ENCODE measurements around the gene KCNK15.

KCNK15 gene

DNA sequence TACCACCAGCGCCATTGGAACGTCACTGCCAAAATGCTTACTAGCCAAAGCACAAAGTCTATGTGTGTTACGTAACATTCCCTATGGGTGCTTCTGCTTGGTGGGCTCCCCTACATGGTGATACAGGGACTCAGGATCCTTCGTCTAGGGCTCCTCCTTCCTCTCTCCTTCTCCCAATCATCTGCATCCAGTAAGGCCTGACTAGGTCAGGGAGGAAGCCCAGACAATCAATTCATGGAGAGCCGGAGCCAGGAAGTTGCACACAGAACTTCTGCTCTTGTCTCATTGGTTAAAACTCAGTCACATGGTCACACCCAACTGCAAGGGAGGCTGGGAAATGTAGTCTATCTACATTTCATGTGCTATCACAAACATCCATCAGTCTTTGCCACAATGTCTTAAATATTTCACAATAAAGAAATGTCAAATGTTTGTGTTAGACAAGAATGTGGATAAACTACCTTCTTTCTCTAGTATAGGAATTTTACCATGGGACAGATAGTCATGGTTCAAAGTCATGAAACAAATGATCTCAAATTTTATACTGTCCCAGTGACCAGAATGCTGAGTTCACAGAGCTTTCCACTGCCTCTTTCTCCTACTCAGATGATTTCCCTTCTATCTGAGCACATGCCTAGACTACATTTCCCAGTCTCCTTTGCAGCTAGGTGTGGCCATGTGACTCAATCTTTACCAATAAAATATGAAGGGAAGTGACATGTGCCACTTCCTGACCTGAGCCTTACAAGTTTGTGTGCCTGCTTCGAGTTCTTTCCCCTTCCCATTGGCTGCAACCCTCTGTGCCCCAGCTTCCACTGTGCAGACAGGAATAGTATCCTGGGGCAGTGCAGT, 9.3 kb upstream of the KCNK15 start:
- no peak for DNase-seq

DNA sequence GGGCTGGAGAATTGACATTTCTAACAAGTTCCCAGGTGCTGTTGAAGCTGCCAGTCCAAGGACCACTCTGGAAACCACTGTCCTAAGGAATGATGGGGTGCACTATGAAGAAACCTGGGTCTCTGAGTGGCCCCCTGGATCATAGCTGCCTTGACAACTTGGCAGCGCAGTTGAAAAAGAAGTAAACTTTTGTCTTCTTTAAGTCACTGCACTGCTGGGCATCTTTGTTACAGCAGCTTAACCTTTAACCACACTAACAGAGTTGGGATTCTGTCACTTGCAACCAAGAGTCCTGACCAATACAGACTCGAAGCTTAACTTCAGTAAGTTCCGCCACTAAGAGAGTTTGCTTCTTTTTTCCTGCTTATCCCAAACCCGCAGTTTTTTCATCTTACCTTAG, 8.5 kb upstream of the KCNK15 start:
- DNase-seq, result no peak

DNA sequence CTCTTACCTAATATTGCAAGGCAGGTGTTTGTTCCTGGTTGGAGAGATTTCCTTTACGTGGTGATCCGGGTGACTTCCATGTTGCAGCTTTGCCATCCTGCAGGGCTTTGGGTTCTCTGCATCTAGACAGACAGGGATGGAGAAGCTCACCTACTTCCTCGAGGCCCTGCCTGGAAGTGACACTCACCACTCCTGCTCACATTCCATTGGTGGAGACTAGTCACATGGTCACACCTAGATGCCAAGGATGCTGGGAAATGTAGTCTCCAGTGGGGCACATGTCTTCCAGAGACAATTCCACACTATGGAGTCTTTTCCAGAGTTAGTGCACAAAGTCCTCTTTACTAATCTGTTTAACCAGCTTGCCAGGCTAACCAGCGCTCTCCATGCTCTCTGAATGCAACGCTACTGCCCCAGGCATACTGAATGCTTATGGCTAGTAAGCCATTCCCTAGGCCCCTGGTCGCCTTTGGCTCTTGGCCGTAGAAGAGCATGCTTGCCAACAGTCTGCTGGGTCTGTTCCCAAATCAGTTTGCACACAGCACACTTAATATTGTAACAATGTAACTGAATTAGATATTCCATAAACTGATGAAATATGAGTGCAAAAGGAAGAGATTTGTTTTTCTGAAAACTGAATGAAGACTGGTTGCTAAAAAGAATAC, 6.7 kb upstream of the KCNK15 start:
- DNase-seq, result no peak

DNA sequence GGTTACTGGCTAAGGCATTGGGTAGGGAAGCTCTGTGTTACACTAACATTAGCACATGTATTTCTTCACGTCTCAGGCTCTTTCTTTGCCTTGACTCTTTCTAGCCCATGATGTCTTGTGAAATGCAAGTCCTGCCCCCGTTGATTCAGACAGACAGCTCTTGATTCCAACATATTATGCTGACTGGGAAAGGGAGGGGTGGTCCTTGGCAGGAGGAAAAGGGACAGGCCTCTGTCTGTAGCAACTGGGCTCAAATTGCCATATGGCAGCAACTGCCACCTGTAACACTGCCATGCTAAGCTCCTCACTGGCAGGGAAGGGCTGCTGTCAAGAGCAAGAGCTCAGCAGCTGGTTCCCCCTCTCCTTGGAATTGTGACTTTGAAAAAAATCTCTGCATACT, 5.7 kb upstream of the KCNK15 start:
- DNase-seq, result no peak

DNA sequence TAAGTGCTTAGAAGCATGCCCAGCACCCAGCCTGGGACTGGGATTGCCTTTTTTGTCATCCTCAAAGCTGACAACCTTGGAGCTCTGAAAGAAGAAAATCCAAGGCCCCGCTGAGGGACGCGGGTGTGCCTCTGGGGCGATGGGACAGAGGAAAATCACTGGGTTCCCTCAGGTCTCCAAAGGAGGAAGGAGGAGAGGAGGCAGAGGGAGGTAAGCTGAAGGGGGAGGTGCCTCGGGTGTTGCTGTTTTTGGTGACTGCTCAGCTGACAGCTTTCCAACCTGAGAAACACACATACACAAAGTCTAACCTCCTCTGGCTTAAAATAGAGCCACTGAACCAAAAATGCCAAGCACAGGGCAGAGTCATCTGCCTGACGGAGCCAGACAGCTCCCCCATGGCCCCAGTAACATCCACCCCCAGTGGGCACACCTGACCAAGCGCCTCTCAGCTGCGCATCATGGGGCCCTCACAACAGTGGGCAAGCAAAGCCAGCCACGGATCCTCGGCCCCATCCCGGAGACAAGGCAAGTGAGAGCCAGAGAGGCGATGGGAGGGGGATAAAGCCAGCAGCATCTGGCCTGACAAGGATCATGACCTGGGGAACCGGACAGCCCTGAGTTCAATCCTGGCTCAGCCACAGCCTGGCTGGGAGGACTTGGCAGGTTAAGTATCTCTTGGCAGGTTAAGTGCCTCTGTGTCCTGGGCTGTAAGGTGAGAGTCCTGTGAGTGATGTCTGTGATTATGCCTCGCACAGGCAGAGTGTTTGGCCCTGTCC, 3.2 kb upstream of the KCNK15 start:
- no peak for DNase-seq

DNA sequence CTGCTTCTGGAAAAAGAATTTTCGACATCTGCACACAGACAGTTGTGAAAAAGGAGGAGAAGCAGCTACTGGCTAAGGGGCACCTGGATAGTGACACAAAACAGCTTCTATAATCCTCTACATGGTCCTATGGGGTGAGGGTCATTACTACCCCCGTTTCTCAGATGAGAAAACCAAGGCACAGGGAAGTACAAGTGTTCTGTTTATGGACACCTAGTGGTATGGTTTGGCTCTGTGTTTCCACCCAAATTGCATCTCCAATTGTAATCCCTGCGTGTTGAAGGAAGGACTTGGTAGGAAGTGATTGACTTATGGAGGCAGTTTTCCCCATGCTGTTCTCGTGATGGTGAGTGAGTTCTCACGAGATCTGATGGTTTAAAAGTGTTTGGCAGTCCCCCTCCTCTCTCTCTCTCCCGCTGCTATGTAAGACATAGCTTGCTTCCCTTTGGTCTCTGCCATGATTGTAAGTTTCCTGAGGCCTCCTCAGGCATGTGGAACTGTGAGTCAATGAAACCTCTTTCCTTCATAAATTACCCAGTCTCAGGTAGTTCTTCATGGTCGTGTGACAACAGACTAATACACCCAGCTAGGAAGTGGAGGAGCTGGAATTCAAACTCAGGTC, 2.5 kb upstream of the KCNK15 start:
- no peak for DNase-seq

GRCh38 chr20:44743916-44744655, 1.6 kb upstream of the KCNK15 start:
- DNase-seq, result no peak

GRCh38 chr20:44745122-44745597, 505 bp upstream of the KCNK15 start:
- DNase-seq, result no peak

GRCh38 chr20:44746367-44747165, 901 bp downstream of the KCNK15 start:
- no peak for DNase-seq

DNA sequence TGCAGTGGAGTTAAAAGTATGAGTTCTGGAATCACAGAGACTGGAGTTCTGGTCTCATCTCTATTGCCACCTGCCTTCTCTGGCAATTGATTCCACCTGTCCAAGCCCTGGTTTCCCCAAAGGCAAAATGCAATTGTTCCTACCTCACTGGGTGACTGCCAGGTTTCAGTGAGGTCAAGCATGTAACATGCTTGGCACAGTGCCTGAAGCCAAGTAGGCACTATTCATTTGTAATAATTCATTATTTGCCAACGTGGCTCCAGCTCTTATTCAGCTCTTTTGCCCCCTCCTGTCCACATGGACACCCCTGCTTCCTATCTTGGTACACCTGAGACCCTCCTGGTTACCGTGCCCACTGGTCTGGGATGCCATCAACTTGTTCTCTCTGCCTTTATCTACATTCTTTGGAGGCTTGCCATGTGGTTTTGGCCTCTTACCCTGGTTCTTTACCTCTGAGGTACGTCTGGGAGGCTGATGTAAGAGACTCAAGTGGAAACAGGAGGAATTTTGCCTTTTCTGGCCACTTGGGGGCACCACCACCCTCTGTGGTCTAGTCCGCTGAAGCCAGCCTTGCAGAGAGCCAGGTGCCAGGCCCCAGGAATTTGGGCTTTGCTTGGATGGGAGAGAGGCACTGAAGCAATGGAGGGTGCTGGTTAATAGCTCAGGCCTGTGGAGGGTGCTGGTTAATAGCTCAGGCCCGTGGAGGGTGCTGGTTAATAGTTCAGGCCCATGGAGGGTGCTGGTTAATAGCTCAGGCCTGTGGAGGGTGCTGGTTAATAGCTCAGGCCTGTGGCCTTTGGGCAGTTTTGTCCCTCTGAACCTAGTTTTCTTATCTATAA, 1.7 kb downstream of the KCNK15 start:
- no peak for DNase-seq

DNA sequence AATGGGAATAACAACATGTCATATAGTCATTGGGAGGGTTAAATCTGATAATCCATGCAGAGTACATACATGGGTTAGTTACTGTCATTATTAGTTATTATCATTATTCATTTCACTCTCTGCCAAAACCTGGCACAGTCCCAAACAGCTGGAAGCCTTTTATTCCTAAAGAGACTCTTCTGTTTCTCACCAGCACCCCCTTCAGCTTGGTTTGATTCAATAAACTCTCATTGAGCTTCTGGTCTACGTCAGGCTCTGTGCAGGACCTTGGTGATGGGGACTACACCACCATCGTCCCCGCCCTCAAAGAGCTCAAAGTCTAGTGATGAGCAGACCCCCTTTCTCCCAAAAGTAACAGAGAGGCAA, 2.3 kb downstream of the KCNK15 start:
- no peak for DNase-seq

DNA sequence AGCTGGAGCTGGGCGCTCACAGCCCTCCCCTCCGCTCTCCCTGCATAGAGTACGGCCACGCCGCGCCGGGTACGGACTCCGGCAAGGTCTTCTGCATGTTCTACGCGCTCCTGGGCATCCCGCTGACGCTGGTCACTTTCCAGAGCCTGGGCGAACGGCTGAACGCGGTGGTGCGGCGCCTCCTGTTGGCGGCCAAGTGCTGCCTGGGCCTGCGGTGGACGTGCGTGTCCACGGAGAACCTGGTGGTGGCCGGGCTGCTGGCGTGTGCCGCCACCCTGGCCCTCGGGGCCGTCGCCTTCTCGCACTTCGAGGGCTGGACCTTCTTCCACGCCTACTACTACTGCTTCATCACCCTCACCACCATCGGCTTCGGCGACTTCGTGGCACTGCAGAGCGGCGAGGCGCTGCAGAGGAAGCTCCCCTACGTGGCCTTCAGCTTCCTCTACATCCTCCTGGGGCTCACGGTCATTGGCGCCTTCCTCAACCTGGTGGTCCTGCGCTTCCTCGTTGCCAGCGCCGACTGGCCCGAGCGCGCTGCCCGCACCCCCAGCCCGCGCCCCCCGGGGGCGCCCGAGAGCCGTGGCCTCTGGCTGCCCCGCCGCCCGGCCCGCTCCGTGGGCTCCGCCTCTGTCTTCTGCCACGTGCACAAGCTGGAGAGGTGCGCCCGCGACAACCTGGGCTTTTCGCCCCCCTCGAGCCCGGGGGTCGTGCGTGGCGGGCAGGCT, 4.6 kb downstream of the KCNK15 start:
- no peak for DNase-seq

DNA sequence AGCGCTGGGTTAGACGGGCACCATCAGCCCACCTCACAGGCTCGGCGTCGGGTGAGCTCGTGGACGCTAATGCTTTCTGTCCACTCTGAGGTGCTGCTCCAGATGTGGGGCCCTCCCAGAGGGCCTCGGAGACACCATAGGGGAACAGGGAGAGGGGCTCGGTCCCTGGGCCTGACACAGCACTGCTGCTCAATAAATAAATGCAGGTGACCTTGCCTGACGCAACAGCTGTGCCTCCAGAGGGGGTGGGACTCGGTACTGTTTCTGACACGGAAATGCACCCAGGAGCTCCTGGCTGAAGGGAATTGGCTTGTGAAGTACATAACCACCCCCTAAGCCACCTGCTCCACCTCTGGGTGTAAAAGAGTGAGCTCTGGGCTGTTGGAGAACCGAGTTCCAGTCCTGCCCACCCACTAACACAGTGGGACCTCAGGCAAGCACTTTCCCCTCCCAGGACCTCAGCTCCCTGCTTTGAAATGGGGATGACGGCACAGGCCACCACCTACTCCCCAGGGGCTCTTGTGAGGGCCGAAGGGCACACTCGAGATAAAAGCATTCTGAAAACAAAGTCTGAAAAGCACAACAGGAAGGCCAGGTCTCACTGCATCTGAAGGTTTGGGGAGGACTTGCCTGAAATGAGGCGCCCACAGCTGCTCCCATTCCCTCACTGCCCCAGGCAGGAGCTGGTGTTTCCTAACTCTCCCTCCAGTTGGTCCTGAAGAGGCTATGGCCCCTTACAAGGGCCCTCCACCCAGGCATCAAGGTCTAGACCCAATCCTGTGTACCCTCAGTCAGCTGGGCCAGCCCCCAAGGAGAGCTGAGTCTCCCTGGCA, 6.7 kb downstream of the KCNK15 start:
- DNase-seq, result no peak

DNA sequence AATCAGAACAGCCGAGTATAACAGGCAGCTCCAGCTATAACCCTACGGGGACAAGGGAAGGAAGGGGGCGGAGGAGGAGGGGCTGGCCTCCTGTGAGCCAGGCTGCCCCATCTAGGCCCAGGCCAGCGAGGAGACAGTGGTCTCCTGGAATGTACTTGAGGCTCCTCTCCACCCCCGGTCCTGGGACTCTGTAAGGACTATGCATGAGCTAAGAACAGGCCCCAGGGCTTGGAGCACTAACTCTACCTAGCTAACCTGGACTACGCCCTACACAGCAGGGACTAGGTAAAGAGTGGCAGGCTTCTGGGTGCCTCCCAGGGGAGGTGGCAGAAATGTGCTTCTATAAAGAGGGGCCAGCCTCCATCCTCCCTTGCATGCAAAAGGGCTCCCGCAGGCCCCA, 8.9 kb downstream of the KCNK15 start:
- no peak for DNase-seq

DNA sequence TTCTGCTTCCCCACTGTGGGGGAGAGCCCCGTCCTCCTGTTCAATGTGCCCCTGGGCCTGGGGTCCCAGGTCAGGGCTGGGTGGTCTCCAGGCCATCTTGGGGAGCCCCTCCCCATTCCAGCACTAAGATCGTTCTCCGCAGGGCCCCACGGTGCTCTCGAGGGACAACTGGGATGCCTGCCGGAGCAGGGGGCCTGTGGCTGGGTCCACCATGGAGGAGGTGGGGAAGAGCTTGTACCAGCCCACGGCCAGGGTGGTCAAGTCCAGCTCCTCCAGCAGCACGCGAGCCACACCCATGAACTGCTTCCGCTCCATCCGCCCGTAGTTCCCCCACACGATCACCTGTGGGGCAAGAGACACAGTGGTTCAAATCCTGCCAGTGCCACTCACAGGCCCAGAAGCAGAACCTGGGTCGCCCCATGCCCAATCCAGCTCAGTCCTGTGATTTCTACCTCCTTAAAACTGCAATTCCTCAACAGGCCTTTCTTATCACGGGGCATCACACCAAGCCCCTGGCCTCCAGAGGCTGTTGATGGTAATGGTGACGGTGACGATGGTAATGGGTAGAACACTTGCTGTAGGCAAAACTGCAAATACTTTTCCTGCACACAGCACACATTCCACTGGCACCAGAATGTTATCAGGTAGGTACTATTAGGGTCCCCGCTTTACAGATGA, 10.5 kb downstream of the KCNK15 start:
- DNase-seq, result no peak

- no peak for DNase-seq
These were observed 11.3 kb downstream of the KCNK15 start for GRCh38 chr20:44756956-44757355.

- no peak for DNase-seq
These were observed 12.8 kb downstream of the KCNK15 start for GRCh38 chr20:44758247-44759101.
